Sigmoid colon (tissue), 4 donors: ENCODE measurements around the gene SH3TC1.

ENCODE experiments used
- CTCF ChIP-seq, 4 experiments: fragments of 450-650 bp in 3 of 4; fragments of 200-600 bp in 1 of 4; IDR thresholded peaks; one replicate each; pipeline ENCODE4 v1.5.1; 2016 to 2019; ENCODE audit warnings: antibody characterized with exemption in 4 of 4, mild to moderate bottlenecking in 3 of 4, moderate library complexity in 2 of 4
- POLR2A ChIP-seq, 2 donors: fragments of 450-650 bp; IDR thresholded peaks; one replicate each; pipeline ENCODE4 v1.6.1; 2016; ENCODE audit warnings: antibody characterized with exemption in 2 of 2, mild to moderate bottlenecking in 2 of 2, moderate library complexity in 2 of 2
- POLR2AphosphoS5 ChIP-seq, 4 donors: sonication (generic); formaldehyde crosslinking; IDR thresholded peaks; one replicate each; pipeline ENCODE4 v1.6.1; 2017; ENCODE audit warnings: antibody characterized with exemption in 4 of 4

DNA sequence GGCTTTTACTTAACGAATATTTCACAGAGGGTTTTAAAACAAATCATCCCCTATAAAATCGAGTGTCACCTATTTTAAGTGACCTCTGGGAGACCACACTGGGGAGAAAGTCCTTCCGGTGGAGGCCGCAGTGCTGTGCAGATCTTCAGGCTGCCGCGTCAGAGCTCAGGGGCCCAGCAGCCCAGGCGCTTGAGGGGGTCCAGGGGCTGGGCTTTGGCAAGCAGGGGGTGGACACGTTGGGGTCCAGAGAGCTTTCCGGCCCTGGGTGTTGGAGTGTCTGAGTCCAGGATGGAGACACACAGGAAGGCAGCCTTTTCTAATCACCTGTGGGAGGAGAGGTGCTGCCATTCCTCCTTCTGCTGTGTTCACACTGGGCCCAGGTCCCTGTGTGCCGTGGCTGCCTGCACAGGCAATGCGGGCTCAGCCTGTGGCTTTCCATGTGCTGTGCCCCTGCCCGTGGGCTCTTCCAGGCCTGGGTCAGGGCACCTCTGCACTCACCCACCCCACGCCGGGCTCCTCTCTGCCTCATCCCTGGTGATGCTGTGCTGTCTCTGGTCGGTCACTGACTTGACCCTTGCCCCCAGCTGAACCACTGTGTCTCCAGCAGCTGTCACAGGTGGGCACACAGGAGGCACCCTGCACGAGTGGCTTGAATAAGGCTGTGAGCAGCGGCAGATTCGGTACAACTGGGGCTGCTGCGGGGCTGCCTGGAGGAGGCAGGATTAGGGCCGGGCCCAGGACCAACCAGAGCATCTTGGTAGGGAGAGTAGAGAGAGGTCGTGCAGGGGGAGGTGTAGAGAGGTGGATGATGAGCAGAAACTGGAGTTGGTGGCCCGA is 80.4 kb downstream of the SH3TC1 start:
- TF ChIP-seq POLR2AphosphoS5 (IDR thresholded peaks at IDR 0.05): no peak
- TF ChIP-seq CTCF (IDR thresholded peaks at IDR 0.05): no peak
- no peak for TF ChIP-seq POLR2A (IDR thresholded peaks at IDR 0.05)
